ENCODE measurements around the gene ZNF384. TPM values are rescaled to one million over a fixed set of nuclear protein-coding genes. Genes with fewer than 3 reads are reported as not detected.

The ZNF384 gene
- total and polyA plus RNA-seq, 2 of the 8 experiments (the other 6 are each of a cell fraction or from before 2014, with no cell fraction given) = 59.0 to 59.6 TPM

DNA sequence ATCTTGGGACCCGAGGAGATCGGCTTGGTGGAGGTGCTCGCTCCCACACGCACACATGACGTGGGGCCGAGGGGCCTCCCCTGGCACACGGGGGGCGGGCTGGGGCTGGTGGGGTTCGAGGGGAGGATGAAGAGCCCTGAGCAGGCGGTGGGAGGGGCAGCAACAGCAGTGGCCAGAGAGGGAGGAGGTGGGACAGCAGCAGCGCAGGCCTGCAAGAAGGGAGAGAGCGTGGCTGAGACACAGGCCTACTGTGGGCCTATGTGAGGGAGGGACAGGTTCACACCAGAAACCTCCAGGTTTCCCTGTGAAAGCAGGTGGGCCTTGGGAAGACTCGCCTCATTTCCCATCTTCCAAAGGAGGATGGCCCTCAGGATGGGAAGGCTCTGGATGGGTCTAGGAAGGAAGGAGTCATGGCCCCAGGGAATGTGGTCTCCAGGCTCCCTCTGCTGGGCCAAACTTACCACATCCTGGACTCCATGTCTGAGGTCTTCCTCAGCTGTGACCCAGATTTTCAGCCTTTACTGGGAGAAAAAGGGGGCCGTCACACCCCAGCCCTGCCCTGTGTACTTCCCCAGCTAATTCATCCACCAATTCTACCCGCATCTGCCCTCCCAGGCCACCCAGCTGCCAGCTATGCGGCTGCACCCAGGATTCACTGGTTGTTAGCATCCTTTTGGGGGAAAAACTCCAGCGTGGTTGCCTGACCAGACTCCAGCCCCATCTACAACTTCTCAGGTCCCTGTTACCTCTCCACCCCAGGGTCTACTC is 8.6 kb upstream of the ZNF384 start (continued):
- TF ChIP-seq, protein P1, sequence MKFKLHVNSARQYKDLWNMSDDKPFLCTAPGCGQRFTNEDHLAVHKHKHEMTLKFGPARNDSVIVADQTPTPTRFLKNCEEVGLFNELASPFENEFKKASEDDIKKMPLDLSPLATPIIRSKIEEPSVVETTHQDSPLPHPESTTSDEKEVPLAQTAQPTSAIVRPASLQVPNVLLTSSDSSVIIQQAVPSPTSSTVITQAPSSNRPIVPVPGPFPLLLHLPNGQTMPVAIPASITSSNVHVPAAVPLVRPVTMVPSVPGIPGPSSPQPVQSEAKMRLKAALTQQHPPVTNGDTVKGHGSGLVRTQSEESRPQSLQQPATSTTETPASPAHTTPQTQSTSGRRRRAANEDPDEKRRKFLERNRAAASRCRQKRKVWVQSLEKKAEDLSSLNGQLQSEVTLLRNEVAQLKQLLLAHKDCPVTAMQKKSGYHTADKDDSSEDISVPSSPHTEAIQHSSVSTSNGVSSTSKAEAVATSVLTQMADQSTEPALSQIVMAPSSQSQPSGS (IDR thresholded peaks at IDR 0.05; ENCODE audit: low read length) = no peak
- TF ChIP-seq CTBP2 (IDR thresholded peaks at IDR 0.05; ENCODE audit: borderline replicate concordance, insufficient read depth, insufficient read length, low read length) = no peak
- TF ChIP-seq, protein P2, sequence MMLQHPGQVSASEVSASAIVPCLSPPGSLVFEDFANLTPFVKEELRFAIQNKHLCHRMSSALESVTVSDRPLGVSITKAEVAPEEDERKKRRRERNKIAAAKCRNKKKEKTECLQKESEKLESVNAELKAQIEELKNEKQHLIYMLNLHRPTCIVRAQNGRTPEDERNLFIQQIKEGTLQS (IDR thresholded peaks at IDR 0.05; ENCODE audit: insufficient read depth, low read depth, low read length) = no peak
- no peak for TF ChIP-seq GTF2F1 (IDR thresholded peaks at IDR 0.05; ENCODE audit: borderline replicate concordance, low read depth, low read length)
- TF ChIP-seq TEAD4 (IDR thresholded peaks at IDR 0.05; ENCODE audit: low read depth, low read length) = peak; percentile 55; the same call in 1 of the 2 replicates
- no peak for TF ChIP-seq BRCA1 (IDR thresholded peaks at IDR 0.05; ENCODE audit: low read depth, low read length)
- TF ChIP-seq JUN (IDR thresholded peaks at IDR 0.05; ENCODE audit: low read depth, low read length) = no peak
- no peak for TF ChIP-seq NRF1 (IDR thresholded peaks at IDR 0.05; ENCODE audit: low read depth, low read length)
- TF ChIP-seq, protein P3, sequence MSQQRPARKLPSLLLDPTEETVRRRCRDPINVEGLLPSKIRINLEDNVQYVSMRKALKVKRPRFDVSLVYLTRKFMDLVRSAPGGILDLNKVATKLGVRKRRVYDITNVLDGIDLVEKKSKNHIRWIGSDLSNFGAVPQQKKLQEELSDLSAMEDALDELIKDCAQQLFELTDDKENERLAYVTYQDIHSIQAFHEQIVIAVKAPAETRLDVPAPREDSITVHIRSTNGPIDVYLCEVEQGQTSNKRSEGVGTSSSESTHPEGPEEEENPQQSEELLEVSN (IDR thresholded peaks at IDR 0.05) = no peak
- TF ChIP-seq SIN3A (conservative IDR thresholded peaks at IDR 0.05 in 1 of 2, IDR thresholded peaks at IDR 0.05 in 1 of 2; ENCODE audit: low read depth in 1 of 2, low read length in 2 of 2) = no peak
- no peak for TF ChIP-seq SP4 (IDR thresholded peaks at IDR 0.05; ENCODE audit: low read length)
- TF ChIP-seq SRF (IDR thresholded peaks at IDR 0.05; ENCODE audit: low read depth, low read length) = no peak
- no peak for TF ChIP-seq EZH2 (IDR thresholded peaks at IDR 0.05; ENCODE audit: low read depth, low read length, severe bottlenecking)
- TF ChIP-seq ASH2L (IDR thresholded peaks at IDR 0.05; ENCODE audit: low read length) = no peak
- no peak for TF ChIP-seq SP2 (IDR thresholded peaks at IDR 0.05; ENCODE audit: low read length)
- no peak for TF ChIP-seq KDM5A (IDR thresholded peaks at IDR 0.05; ENCODE audit: low read length)
- TF ChIP-seq, protein P4, sequence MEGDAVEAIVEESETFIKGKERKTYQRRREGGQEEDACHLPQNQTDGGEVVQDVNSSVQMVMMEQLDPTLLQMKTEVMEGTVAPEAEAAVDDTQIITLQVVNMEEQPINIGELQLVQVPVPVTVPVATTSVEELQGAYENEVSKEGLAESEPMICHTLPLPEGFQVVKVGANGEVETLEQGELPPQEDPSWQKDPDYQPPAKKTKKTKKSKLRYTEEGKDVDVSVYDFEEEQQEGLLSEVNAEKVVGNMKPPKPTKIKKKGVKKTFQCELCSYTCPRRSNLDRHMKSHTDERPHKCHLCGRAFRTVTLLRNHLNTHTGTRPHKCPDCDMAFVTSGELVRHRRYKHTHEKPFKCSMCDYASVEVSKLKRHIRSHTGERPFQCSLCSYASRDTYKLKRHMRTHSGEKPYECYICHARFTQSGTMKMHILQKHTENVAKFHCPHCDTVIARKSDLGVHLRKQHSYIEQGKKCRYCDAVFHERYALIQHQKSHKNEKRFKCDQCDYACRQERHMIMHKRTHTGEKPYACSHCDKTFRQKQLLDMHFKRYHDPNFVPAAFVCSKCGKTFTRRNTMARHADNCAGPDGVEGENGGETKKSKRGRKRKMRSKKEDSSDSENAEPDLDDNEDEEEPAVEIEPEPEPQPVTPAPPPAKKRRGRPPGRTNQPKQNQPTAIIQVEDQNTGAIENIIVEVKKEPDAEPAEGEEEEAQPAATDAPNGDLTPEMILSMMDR (IDR thresholded peaks at IDR 0.05; ENCODE audit: control extremely low read depth in 1 of 3, insufficient read depth in 1 of 3, low read depth in 1 of 3, low read length in 3 of 3) = peak; percentile 65 to 85 (median 77)
- no peak for TF ChIP-seq KDM1A (IDR thresholded peaks at IDR 0.05; ENCODE audit: borderline replicate concordance, low read length)
- peak; percentile 82 for TF ChIP-seq YY1 (IDR thresholded peaks at IDR 0.05; ENCODE audit: low read depth, low read length)

All from H1 (cell line).